IMR-90 (cell line): Measurements from ENCODE around the gene ITGB2. TPM values are rescaled to one million over a fixed set of nuclear protein-coding genes. Genes with fewer than 3 reads are reported as not detected.

Experiments
- ATAC-seq: fragments of 200-7000 bp; cut with Tn5 transposase; 2 replicates; pipeline ENCODE4 v1.9.1; 2020; ENCODE audit warnings: low read depth, mild to moderate bottlenecking, moderate library complexity
- BruUV-seq: library from RNA; stranded (reverse); fragments of 400-500 nt; replicated peaks from 2 replicates; lab custom pipeline; 2021; lab: Mats Ljungman, UMichigan
- CTCF ChIA-PET: fragments of 300-600 bp; formaldehyde crosslinking; extraction: SDS; loops from one replicate; lab custom pipeline; 2021; ENCODE audit warnings: antibody characterized with exemption; lab: Yijun Ruan, JAX
- POLR2A ChIA-PET: fragments of 300-600 bp; sonication (Branson Sonifier 250); formaldehyde crosslinking; loops from one replicate; lab custom pipeline; 2022; ENCODE audit warnings: antibody characterized with exemption; ENCODE audit not compliant: unreplicated experiment; lab: Charles Lee
- DNase-seq: peaks from one replicate; pipeline ENCODE4 v3.0.0; 2013
- H2AFZ ChIP-seq: replicated peaks from 2 replicates; pipeline ENCODE3; 2013; ENCODE audit warnings: low read length, mild to moderate bottlenecking; ENCODE audit not compliant: poor library complexity
- H2AK5ac ChIP-seq: 2 replicates; pipeline ENCODE4 v1.6.1; 2013; ENCODE audit warnings: low read depth, low read length, inconsistent platforms
- H2AK9ac ChIP-seq: replicated peaks from 2 replicates; pipeline ENCODE3; 2013; ENCODE audit warnings: mild to moderate bottlenecking, low read depth, low read length, moderate library complexity; ENCODE audit not compliant: poor library complexity
- H2BK120ac ChIP-seq: 2 replicates; pipeline ENCODE4 v1.6.1; 2013; ENCODE audit warnings: low read depth, low read length, inconsistent platforms
- H2BK15ac ChIP-seq: 3 replicates; pipeline ENCODE4 v1.6.1; 2013; ENCODE audit warnings: low read depth, low read length, inconsistent platforms
- H2BK20ac ChIP-seq: 2 replicates; pipeline ENCODE4 v1.6.1; 2013; ENCODE audit warnings: low read depth, mild to moderate bottlenecking, inconsistent platforms, low read length, moderate library complexity
- H2BK5ac ChIP-seq: 2 replicates; pipeline ENCODE4 v1.6.1; 2013; ENCODE audit warnings: mild to moderate bottlenecking, low read depth, low read length, inconsistent platforms; ENCODE audit not compliant: poor library complexity, severe bottlenecking
- H3K14ac ChIP-seq: replicated peaks from 2 replicates; pipeline ENCODE4 v1.6.1; 2013; ENCODE audit warnings: low read depth, low read length, inconsistent platforms
- H3K18ac ChIP-seq: 2 replicates; pipeline ENCODE4 v1.6.1; 2013; ENCODE audit warnings: low read depth, low read length, control low read depth
- H3K23ac ChIP-seq: 2 replicates; pipeline ENCODE4 v1.6.1; 2013; ENCODE audit warnings: low read depth, low read length, inconsistent platforms
- H3K27ac ChIP-seq: 2 replicates; pipeline ENCODE4 v1.5.1; 2013; ENCODE audit warnings: mild to moderate bottlenecking, control low read depth, low read length; ENCODE audit not compliant: insufficient read depth
- H3K27me3 ChIP-seq: 2 replicates; pipeline ENCODE4 v1.6.1; 2013; ENCODE audit warnings: low read length; ENCODE audit not compliant: control insufficient read depth, insufficient read depth
- H3K36me3 ChIP-seq: 2 replicates; pipeline ENCODE4 v1.6.1; 2013; ENCODE audit warnings: low read length, mixed read lengths; ENCODE audit not compliant: control insufficient read depth, insufficient read depth
- H3K4ac ChIP-seq: 2 replicates; pipeline ENCODE4 v1.6.1; 2013; ENCODE audit warnings: low read depth, low read length, inconsistent platforms
- H3K4me1 ChIP-seq: 2 replicates; pipeline ENCODE4 v1.6.1; 2013; ENCODE audit warnings: low read length, mixed read lengths; ENCODE audit not compliant: control insufficient read depth, insufficient read depth
- H3K4me2 ChIP-seq: 2 replicates; pipeline ENCODE4 v1.6.1; 2013; ENCODE audit warnings: low read depth, mild to moderate bottlenecking, control low read depth, low read length, moderate library complexity
- H3K4me3 ChIP-seq: 2 replicates; pipeline ENCODE4 v1.5.1; 2013; ENCODE audit warnings: low read depth, mild to moderate bottlenecking, control low read depth, low read length, moderate library complexity; ENCODE audit not compliant: insufficient read depth
- H3K56ac ChIP-seq: 2 replicates; pipeline ENCODE4 v1.6.1; 2013; ENCODE audit warnings: low read length, inconsistent platforms; ENCODE audit not compliant: insufficient read depth; ENCODE audit errors: extremely low read depth
- H3K79me1 ChIP-seq, 2 experiments: 2 replicates each; pipeline ENCODE4 v1.6.1; 2013; ENCODE audit warnings: low read length in 2 of 2, inconsistent platforms in 1 of 2, low read depth in 1 of 2
- H3K9ac ChIP-seq: 2 replicates; pipeline ENCODE4 v1.6.1; 2013; ENCODE audit warnings: low read depth, low read length, control low read depth
- H3K9me1 ChIP-seq: 2 replicates; pipeline ENCODE4 v1.6.1; 2013; ENCODE audit warnings: low read length, inconsistent platforms; ENCODE audit not compliant: insufficient read depth
- H3K9me3 ChIP-seq: 2 replicates; pipeline ENCODE4 v1.6.1; 2013; ENCODE audit warnings: low read length; ENCODE audit not compliant: control insufficient read depth, insufficient read depth
- H4K20me1 ChIP-seq: 2 replicates; pipeline ENCODE4 v1.6.1; 2013; ENCODE audit warnings: low read length, inconsistent platforms; ENCODE audit not compliant: insufficient read depth
- H4K5ac ChIP-seq: 2 replicates; pipeline ENCODE4 v1.6.1; 2013; ENCODE audit warnings: mild to moderate bottlenecking, low read depth, low read length, control low read depth
- H4K8ac ChIP-seq, 2 experiments: 2 replicates each; pipeline ENCODE4 v1.6.1; 2013; ENCODE audit warnings: low read depth in 2 of 2, low read length in 2 of 2, control low read depth in 1 of 2, inconsistent platforms in 1 of 2
- H4K91ac ChIP-seq: 2 replicates; pipeline ENCODE4 v1.6.1; 2013; ENCODE audit warnings: low read depth, low read length, inconsistent platforms; ENCODE audit not compliant: insufficient read depth
- RCOR1 ChIP-seq: IDR thresholded peaks from 2 replicates; pipeline ENCODE4 v1.6.1; 2012; ENCODE audit warnings: mild to moderate bottlenecking, low read length, improper control_type of control experiment; ENCODE audit not compliant: insufficient replicate concordance
- USF2 ChIP-seq: fragments of 150-350 bp; IDR thresholded peaks from 2 replicates; pipeline ENCODE4 v1.6.1; 2017; ENCODE audit warnings: mild to moderate bottlenecking, antibody characterized with exemption, low read length, low read depth
- WGBS, 2 experiments: methylation state at CpG; one replicate each; pipeline versions ENCODE4 v1.1.5 to v1.1.7; 2013; ENCODE audit warnings: missing lambda C conversion rate in 2 of 2; ENCODE audit not compliant: insufficient read length in 1 of 2; ENCODE audit errors: extremely low coverage in 2 of 2; 5-methylcytosine and 5-hydroxymethylcytosine counted together
- dilution Hi-C: fragments of 300-500 bp; cut with HindIII; formaldehyde crosslinking; loops from one replicate; pipeline ENCODE4 v1.14.3; 2018; ENCODE audit warnings: low sequenced_read_pairs; ENCODE audit not compliant: unreplicated experiment
- in situ Hi-C: fragments of 300-500 bp; cut with MboI; formaldehyde crosslinking; loops from 3 replicates; pipeline ENCODE4 v1.14.3; 2019; ENCODE audit warnings: low sequenced_read_pairs, inconsistent platforms, mixed read lengths
- intact Hi-C: fragments of 100-400 bp; cut with micrococcal nuclease; formaldehyde crosslinking; loops from 2 replicates; pipeline ENCODE4 v1.10.0; 2022
- polyA plus RNA-seq, 3 experiments: library from polyadenylated mRNA; depleted of rRNA; stranded (reverse); fragments of >200 nt; gene quantifications; 2 replicates each; pipeline ENCODE4 v1.2.3, GENCODE V29; 2012; ENCODE audit warnings: low replicate concordance in 1 of 3
- total RNA-seq: library from RNA; depleted of rRNA; stranded (reverse); fragments of >200 nt; gene quantifications from 2 replicates; pipeline ENCODE4 v1.2.3, GENCODE V29; 2012
- TF ChIP-seq, protein P1 (sequence below): conservative IDR thresholded peaks from 2 replicates; pipeline ENCODE4 v1.5.1; 2012; ENCODE audit warnings: mild to moderate bottlenecking, low read depth, low read length, improper control_type of control experiment

Gene ITGB2
- total and polyA plus RNA-seq, 2 of the 4 experiments (the other 2 are of a cell fraction): 0.14 TPM; not detected in 1

GRCh38 chr21:44934797-44935532, 14.3 kb upstream of the ITGB2 start (continued):
- no peak for TF ChIP-seq RCOR1

- dilution Hi-C loops: no loop called here
Measured at GRCh38 chr21:44934276-44934675, 13.6 kb upstream of the ITGB2 start.

More at GRCh38 chr21:44934276-44934675, 13.6 kb upstream of the ITGB2 start:
- Histone ChIP-seq H3K27me3 (peaks cover 56% of the 10 kb centered on the region), H4K5ac (no peak overlapping the region), H3K18ac (no peak overlapping the region), H4K91ac (no peak overlapping the region), H2AK5ac (no peak overlapping the region), H2AFZ (no peak overlapping the region), H2AK9ac (no peak overlapping the region), H3K56ac (no peak overlapping the region), H3K4ac (no peak overlapping the region), H2BK20ac (no peak overlapping the region), H3K23ac (no peak overlapping the region), H3K4me2 (no peak overlapping the region), H4K20me1 (peaks cover 26% of the 10 kb centered on the region; the same call in 1 of the 2 replicates), H3K14ac (no peak overlapping the region), H3K4me1 (peaks cover 13% of the 10 kb centered on the region), H3K79me1 (peaks cover 7 to 9% of the 10 kb centered on the region in 2 experiments), H2BK15ac (no peak overlapping the region), H4K8ac (no peak overlapping the region), H3K9me1 (peaks cover 8% of the 10 kb centered on the region), H3K36me3 (no peaks in the 10 kb centered on the region), H3K4me3 (no peak overlapping the region), H2BK5ac (no peak overlapping the region), H3K9me3 (peaks cover 5% of the 10 kb centered on the region), H3K27ac (no peak overlapping the region), H2BK120ac (no peak overlapping the region), H3K9ac (no peak overlapping the region)
- TF ChIP-seq, protein P1, sequence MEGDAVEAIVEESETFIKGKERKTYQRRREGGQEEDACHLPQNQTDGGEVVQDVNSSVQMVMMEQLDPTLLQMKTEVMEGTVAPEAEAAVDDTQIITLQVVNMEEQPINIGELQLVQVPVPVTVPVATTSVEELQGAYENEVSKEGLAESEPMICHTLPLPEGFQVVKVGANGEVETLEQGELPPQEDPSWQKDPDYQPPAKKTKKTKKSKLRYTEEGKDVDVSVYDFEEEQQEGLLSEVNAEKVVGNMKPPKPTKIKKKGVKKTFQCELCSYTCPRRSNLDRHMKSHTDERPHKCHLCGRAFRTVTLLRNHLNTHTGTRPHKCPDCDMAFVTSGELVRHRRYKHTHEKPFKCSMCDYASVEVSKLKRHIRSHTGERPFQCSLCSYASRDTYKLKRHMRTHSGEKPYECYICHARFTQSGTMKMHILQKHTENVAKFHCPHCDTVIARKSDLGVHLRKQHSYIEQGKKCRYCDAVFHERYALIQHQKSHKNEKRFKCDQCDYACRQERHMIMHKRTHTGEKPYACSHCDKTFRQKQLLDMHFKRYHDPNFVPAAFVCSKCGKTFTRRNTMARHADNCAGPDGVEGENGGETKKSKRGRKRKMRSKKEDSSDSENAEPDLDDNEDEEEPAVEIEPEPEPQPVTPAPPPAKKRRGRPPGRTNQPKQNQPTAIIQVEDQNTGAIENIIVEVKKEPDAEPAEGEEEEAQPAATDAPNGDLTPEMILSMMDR: no peak
- no peak for TF ChIP-seq USF2
- intact Hi-C loops (no loop called here), in situ Hi-C loops (loop anchor here (25.0 kb wide), 1 partner anchor 422 kb away; no protein-coding TSS in a partner anchor)
- POLR2A ChIA-PET: interaction anchor here (0.6 kb wide), 1 partner anchor 637 kb away, joined by 3 read pairs; no protein-coding TSS in a partner anchor
- ATAC-seq (no peak), DNase-seq (no peak)
- BruUV-seq: no TSS peak
- CTCF ChIA-PET: no interaction called here
- 100% methylated on average over 1 of the region's 6 CpGs; no CpG with 5 or more reads in 1 of the 2 experiments for WGBS, 2 experiments
